Prostate gland (tissue), 2 donors: ENCODE results near the gene FARP1. TPM values are rescaled to one million over a fixed set of nuclear protein-coding genes. Genes with fewer than 3 reads are reported as not detected.
A peak's percentile ranks its signal among the peaks of the same experiment; 100 is the strongest.

Experiments used
- DNase-seq: peaks from one replicate; pipeline ENCODE4 v3.0.0-alpha.2; 2019; ENCODE audit warnings: low spot score
- H3K27ac ChIP-seq, 2 donors: fragments of 200-600 bp; sonication (generic); 2 replicates each; pipeline ENCODE4 v1.5.1; 2017 to 2019
- H3K27me3 ChIP-seq: fragments of 200-600 bp; sonication (generic); replicated peaks from 2 replicates; pipeline ENCODE4 v1.5.1; 2019; ENCODE audit not compliant: insufficient read depth
- H3K36me3 ChIP-seq, 2 donors: fragments of 200-600 bp; sonication (generic); 1 replicate in 1 of 2; 2 replicates in 1 of 2; pipeline versions ENCODE4 v1.5.1 to v1.8.1; 2017 to 2019
- H3K4me1 ChIP-seq: fragments of 200-600 bp; sonication (generic); replicated peaks from 2 replicates; pipeline ENCODE4 v1.5.1; 2019
- H3K4me3 ChIP-seq, 2 donors: fragments of 200-600 bp; sonication (generic); 2 replicates each; pipeline ENCODE4 v1.5.1; 2017 to 2019
- H3K9me3 ChIP-seq: fragments of 200-600 bp; sonication (generic); 2 replicates; pipeline ENCODE4 v1.5.1; 2017
- CTCF ChIP-seq, 4 experiments: fragments of 200-600 bp in 2 of 4; fragments of 450-650 bp in 2 of 4; sonication (generic) in 2 of 4; IDR thresholded peaks; 1 replicate in 3 of 4; 2 replicates in 1 of 4; pipeline ENCODE4 v1.5.1; 2016 to 2019; ENCODE audit warnings: antibody characterized with exemption in 4 of 4, mild to moderate bottlenecking in 2 of 4, moderate library complexity in 2 of 4
- POLR2A ChIP-seq: fragments of 450-650 bp; IDR thresholded peaks from one replicate; pipeline ENCODE4 v1.6.1; 2016; ENCODE audit warnings: antibody characterized with exemption, mild to moderate bottlenecking
- POLR2AphosphoS5 ChIP-seq: sonication (generic); formaldehyde crosslinking; IDR thresholded peaks from one replicate; pipeline ENCODE4 v1.6.1; 2017; ENCODE audit warnings: antibody characterized with exemption
- WGBS: methylation state at CpG from one replicate; pipeline ENCODE4 v1.1.5; 2018; 5-methylcytosine and 5-hydroxymethylcytosine counted together
- intact Hi-C: fragments of 100-400 bp; cut with DNase I; formaldehyde crosslinking; loops from one replicate; pipeline ENCODE4 v1.14.2; 2022
- microRNA-seq: library from miRNA; unstranded; fragments of <30 nt; microRNA quantifications from one replicate; pipeline ENCODE4, GENCODE V29; 2016
- small RNA-seq, 2 donors: library from RNA; depleted of rRNA; stranded (forward); fragments of <200 nt; gene quantifications; one replicate each; pipeline ENCODE3, GENCODE V24; 2016
- total RNA-seq, 2 donors: library from RNA; depleted of rRNA; stranded (reverse); fragments of >200 nt; gene quantifications; one replicate each; pipeline ENCODE4 v1.1.0, GENCODE V29; 2016

FARP1 gene
- total RNA-seq, 2 donors from 2014 or later: 70.6 to 77.5 TPM

GRCh38 chr13:98504371-98504963 is 361.6 kb downstream of the FARP1 start:
- intact Hi-C loops: no loop called here
- peaks cover 14% of the 10 kb centered on the region for H3K4me1 ChIP-seq
- no peaks in the 10 kb centered on the region for H3K9me3 ChIP-seq
- no peak overlapping the region for H3K4me3 ChIP-seq
- no peak for TF ChIP-seq CTCF (IDR thresholded peaks at IDR 0.05)
- no peak for TF ChIP-seq POLR2A
- TF ChIP-seq POLR2AphosphoS5: no peak
- H3K27me3 ChIP-seq: no peaks in the 10 kb centered on the region
- no peaks in the 10 kb centered on the region for H3K36me3 ChIP-seq
- 82% methylated on average over 12 of the region's 12 CpGs for WGBS
- H3K27ac ChIP-seq: peak overlapping the region; percentile 7 to 53
- DNase-seq: no peak

Small RNAs within 50 kb of the gene (microRNA-seq; reads per million reads assigned to microRNA genes)
- gene MIR3170: not detected

Small RNAs within 50 kb of the gene (small RNA-seq; reads per million reads assigned to genes)
- 0 reads per million in 2 donors for gene MIR3170

Other genes with a start within 250 kb of the FARP1 start
- 100 to 1,000 TPM in 1 of 2 donors, 10 to 100 TPM in 1; 59.4 to 117 TPM for gene IPO5, start 189.4 kb upstream of the FARP1 start, total RNA-seq
- 10 to 100 TPM in 1 of 2 donors, not detected in 1; 11.2 TPM for gene RNF113B, start 34.2 kb downstream of the FARP1 start, total RNA-seq